Astrocyte of the cerebellum (primary cell): ENCODE measurements around the gene PPP3CA.
"Not testable (repeated sequence)": the region's sequence is repeated elsewhere in the genome, so short reads cannot be mapped to it uniquely, and the experiment has no call there.

Experiments used
- DNase-seq: peaks from one replicate; pipeline ENCODE4 v3.0.0-alpha.2; 2011; ENCODE audit warnings: low read depth
- H3K4me3 ChIP-seq: 2 replicates; pipeline ENCODE4 v1.5.1; 2011; ENCODE audit warnings: mild to moderate bottlenecking, low read depth, low read length, moderate library complexity
- CTCF ChIP-seq: IDR thresholded peaks from 2 replicates; pipeline ENCODE4 v1.5.1; 2012; ENCODE audit warnings: low read length, low read depth, moderate library complexity, mild to moderate bottlenecking; ENCODE audit errors: missing control alignments
- in situ Hi-C: cut with HindIII; loops from 2 replicates; pipeline ENCODE4 v1.10.0; 2017; ENCODE audit warnings: low sequenced_read_pairs

Gene PPP3CA

DNA sequence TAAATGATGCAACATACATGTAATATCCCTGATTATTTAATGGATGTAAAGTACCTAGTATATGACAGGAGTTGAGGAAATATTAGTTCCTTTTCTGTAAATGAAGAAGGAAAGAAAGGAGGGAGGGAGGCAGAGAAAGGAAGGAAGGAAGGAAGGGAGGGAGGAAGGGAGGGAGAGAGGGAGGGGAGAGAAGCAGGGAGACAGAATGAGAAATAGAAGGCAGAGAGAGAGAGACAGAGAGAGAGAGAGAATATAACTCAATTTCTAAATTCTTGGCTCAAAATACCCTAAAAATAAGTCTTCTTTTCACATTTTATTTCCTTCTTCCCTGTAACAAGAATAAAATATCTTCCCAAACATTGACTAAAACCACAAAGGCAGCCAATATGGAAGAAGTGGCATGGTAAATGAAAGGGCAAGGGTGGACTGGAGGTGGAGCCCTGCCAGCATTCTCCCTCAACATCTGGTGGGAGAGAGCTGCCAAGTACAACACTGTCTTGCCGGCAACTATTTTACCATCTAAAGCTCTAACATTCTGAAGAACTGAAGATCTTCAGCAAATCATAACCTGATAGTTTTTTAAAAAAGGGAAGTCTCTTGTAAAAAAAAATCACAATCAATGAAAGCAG lies 245.1 kb downstream of the PPP3CA start:
- peak; percentile 88 for DNase-seq
- TF ChIP-seq CTCF, result no peak
- no peak overlapping the region for H3K4me3 ChIP-seq
- in situ Hi-C loops, result no loop called here

DNA sequence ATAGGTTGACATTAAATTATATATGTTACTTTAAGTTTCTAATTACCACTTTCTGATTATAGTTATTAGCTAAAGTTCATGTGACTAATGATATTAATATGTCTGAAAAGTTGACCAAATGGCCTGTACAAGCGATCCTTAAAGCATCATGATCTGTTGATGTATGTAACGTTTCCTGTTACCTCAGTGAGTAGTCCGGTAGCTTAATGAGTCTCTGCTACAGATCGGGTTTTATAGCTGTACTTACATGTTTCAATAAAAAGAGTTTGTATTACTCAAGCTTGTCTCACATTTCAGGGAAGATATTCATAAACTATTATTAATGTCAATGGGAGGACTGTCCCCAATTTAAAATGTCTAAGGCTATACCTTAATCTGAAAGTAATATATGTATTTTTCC lies 246.3 kb downstream of the PPP3CA start:
- in situ Hi-C loops, result no loop called here
- DNase-seq, result no peak
- H3K4me3 ChIP-seq, result no peak overlapping the region
- no peak for TF ChIP-seq CTCF

- no peak for TF ChIP-seq CTCF
- no peak for DNase-seq
- no peak overlapping the region for H3K4me3 ChIP-seq
- in situ Hi-C loops, result no loop called here
Observed at GRCh38 chr4:101098666-101099400, 248.5 kb downstream of the PPP3CA start.

DNA sequence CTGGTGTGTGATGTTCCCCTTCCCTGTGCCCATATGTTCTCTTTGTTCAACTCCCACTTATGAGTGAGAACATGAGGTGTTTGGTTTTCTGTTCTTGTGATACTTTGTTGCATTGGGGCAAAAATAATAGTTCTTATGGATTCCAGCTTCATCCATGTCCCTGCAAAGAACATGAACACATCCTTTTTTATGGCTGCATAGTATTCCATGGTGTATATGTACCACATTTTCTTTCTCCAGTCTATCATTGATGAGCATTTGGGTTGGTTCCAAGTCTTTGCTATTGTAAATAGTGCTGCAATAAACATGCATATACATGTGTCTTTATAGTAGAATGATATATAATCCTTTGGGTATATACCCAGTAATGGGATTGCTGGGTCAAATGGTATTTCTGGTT lies 254.7 kb downstream of the PPP3CA start:
- H3K4me3 ChIP-seq, DNase-seq, in situ Hi-C loops: not testable (repeated sequence)

DNA sequence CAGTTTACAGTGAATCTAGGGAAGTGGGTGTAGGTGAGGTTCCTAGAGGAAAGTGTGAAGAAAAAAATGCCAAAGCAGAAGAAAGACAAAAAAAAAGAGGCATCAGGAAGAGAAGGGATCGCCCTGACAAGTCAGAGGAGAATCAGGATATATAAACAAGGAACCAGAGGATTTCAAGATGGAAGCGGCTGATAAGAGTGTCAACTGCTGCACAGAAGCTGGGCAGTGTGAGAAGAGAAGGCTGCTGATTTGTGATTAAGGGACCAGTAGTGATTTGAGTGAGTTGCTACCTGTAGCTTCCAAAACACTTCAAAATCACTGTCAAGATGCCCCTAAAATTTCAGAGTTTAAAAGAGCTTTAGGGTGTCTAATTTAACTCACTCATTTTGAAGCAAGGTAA lies 258.2 kb downstream of the PPP3CA start:
- H3K4me3 ChIP-seq, result no peak overlapping the region
- in situ Hi-C loops, result no loop called here
- TF ChIP-seq CTCF, result no peak

DNA sequence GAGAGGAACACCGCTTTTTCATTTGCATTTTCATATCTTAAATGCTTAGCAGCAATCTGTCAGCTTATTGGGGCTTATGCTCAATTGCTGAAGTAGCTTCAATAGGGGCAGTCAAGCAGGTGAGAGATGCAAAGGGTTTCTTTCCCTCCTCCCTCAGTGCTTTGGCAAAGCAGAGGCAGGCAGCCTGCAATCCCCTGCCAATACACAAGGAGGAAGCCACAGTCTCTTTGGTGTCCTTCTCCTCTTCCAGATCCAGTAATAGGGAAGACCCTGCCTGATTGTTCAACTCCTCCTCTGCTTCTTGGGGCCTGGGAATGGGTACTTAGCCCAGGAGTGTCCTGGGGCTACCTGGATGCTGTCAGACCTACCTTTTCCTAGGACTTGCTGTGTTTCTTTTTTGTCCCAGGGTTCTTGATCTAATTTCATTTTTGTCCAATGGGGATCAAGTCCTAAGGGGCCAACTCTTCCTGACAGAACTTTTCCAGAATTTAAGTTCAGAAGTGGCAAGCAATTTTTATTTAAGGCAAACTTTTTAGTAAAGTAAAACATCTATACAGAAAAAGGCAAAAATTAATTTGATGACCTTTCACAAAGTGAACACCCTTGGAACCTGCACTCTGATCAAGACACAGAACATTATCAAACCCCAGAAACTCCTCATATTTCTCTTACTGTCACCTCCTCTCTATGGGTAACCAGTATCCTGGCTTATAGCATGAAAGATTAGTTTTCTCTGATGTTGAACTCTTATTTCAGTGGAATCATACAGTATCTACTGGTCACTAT lies 260.3 kb downstream of the PPP3CA start:
- H3K4me3 ChIP-seq, result no peak overlapping the region
- in situ Hi-C loops, result no loop called here
- DNase-seq, result no peak
- peak; percentile 10 for TF ChIP-seq CTCF

More for the DNA sequence above, 258.2 kb downstream of the PPP3CA start:
- no peak for DNase-seq

DNA sequence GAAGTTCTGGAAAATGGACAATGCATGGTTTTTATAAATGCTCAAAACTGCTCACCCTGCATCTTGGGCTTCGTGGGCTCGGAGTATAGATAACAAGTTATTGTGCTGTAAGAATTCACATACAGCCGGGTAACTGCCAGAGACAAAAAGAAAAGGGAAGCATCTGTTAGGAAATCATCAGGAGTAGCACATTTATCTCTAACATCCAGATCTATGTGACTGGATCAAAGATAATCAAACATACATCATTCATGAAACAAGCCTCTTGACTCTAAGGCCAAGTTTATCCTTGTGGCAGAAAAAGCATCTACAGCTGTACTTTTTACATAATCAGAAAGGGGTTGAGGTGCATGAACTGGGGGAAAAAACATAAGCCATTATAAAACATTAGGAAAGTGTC lies 264.2 kb downstream of the PPP3CA start:
- no peak overlapping the region for H3K4me3 ChIP-seq
- no peak for TF ChIP-seq CTCF
- in situ Hi-C loops, result no loop called here
- no peak for DNase-seq
